OCI-LY7 (cell line): ENCODE results near the gene GALM.

Source experiments
- CTCF ChIP-seq: fragments of 200-600 bp; sonication (generic); conservative IDR thresholded peaks from 2 replicates; pipeline ENCODE4 v1.5.1; 2014; ENCODE audit warnings: mild to moderate bottlenecking, antibody characterized with exemption, low read length, moderate library complexity, mixed read lengths
- EZH2phosphoT487 ChIP-seq: fragments of 200-600 bp; sonication (generic); IDR thresholded peaks from 2 replicates; pipeline ENCODE4 v1.6.1; 2018; ENCODE audit warnings: low read depth, borderline replicate concordance, mild to moderate bottlenecking, mixed run types, antibody characterized with exemption, low read length, moderate library complexity, mixed read lengths

- no peak for TF ChIP-seq CTCF
- TF ChIP-seq EZH2phosphoT487: no peak
Observed at GRCh38 chr2:38650012-38650411, 15.9 kb upstream of the GALM start.
